ENCODE results near the gene NFU1.
"Not testable (repeated sequence)": the region's sequence is repeated elsewhere in the genome, so short reads cannot be mapped to it uniquely, and the experiment has no call there.

DNA sequence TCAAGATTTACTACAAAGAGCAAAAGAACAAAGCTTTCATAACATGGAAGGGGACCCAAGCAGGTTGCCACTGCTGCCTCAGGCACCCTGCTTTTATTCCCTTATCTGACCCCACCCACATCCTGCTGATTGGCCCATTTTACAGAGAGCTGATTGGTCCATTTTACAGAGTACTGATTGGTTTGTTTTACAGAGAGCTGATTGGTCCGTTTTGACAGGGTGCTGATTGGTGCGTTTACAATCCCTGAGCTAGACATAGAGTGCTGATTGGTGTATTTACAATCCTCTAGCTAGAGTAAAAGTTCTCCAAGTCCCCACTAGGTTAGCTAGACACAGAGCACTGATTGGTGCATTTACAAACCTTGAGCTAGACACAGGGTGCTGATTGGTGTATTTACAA lies 2.3 kb upstream of the NFU1 start:
- TF ChIP-seq, protein P1, sequence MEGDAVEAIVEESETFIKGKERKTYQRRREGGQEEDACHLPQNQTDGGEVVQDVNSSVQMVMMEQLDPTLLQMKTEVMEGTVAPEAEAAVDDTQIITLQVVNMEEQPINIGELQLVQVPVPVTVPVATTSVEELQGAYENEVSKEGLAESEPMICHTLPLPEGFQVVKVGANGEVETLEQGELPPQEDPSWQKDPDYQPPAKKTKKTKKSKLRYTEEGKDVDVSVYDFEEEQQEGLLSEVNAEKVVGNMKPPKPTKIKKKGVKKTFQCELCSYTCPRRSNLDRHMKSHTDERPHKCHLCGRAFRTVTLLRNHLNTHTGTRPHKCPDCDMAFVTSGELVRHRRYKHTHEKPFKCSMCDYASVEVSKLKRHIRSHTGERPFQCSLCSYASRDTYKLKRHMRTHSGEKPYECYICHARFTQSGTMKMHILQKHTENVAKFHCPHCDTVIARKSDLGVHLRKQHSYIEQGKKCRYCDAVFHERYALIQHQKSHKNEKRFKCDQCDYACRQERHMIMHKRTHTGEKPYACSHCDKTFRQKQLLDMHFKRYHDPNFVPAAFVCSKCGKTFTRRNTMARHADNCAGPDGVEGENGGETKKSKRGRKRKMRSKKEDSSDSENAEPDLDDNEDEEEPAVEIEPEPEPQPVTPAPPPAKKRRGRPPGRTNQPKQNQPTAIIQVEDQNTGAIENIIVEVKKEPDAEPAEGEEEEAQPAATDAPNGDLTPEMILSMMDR (IDR thresholded peaks at IDR 0.05), result not testable (repeated sequence)
- not testable (repeated sequence) for TF ChIP-seq POLR2A (IDR thresholded peaks at IDR 0.05)

Data from right lobe of liver (tissue), 4 donors.